Astrocyte of the cerebellum (primary cell): ENCODE results near the gene CNTNAP2.

Source experiments
- DNase-seq: peaks from one replicate; pipeline ENCODE4 v3.0.0-alpha.2; 2011; ENCODE audit warnings: low read depth
- H3K4me3 ChIP-seq: 2 replicates; pipeline ENCODE4 v1.5.1; 2011; ENCODE audit warnings: mild to moderate bottlenecking, low read depth, low read length, moderate library complexity
- in situ Hi-C: cut with HindIII; loops from 2 replicates; pipeline ENCODE4 v1.10.0; 2017; ENCODE audit warnings: low sequenced_read_pairs
- TF ChIP-seq, protein P1 (sequence below): IDR thresholded peaks from 2 replicates; pipeline ENCODE4 v1.5.1; 2012; ENCODE audit warnings: low read length, low read depth, moderate library complexity, mild to moderate bottlenecking; ENCODE audit errors: missing control alignments

CNTNAP2 gene

GRCh38 chr7:148367731-148368475 is 2251.3 kb downstream of the CNTNAP2 start:
- in situ Hi-C loops = no loop called here
- TF ChIP-seq, protein P1, sequence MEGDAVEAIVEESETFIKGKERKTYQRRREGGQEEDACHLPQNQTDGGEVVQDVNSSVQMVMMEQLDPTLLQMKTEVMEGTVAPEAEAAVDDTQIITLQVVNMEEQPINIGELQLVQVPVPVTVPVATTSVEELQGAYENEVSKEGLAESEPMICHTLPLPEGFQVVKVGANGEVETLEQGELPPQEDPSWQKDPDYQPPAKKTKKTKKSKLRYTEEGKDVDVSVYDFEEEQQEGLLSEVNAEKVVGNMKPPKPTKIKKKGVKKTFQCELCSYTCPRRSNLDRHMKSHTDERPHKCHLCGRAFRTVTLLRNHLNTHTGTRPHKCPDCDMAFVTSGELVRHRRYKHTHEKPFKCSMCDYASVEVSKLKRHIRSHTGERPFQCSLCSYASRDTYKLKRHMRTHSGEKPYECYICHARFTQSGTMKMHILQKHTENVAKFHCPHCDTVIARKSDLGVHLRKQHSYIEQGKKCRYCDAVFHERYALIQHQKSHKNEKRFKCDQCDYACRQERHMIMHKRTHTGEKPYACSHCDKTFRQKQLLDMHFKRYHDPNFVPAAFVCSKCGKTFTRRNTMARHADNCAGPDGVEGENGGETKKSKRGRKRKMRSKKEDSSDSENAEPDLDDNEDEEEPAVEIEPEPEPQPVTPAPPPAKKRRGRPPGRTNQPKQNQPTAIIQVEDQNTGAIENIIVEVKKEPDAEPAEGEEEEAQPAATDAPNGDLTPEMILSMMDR = no peak

DNA sequence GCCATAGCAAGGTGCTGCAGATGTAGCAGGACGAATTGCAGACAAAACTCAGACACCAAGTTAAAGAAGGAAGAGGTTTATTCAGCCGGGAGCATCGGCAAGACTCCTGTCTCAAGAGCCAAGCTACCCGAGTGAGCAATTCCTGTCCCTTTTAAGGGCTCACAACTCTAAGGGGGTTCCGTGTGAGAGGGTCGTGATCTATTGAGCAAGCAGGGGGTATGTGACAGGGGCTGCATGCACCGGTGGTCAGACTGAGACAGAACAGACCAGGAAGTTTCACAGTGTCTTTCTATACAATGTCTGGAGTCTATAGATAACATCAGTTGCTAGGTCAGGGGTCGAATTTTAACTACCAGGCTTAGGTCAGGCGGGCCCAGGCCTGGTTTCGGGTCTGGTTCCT is 2252.0 kb downstream of the CNTNAP2 start:
- no peak for DNase-seq
- no peak overlapping the region for H3K4me3 ChIP-seq
- in situ Hi-C loops = no loop called here
- TF ChIP-seq, protein P1 = no peak

More at GRCh38 chr7:148367731-148368475, 2251.3 kb downstream of the CNTNAP2 start:
- DNase-seq = no peak
- no peak overlapping the region for H3K4me3 ChIP-seq

GRCh38 chr7:148371280-148371937 is 2254.8 kb downstream of the CNTNAP2 start:
- in situ Hi-C loops = no loop called here

GRCh38 chr7:148374396-148375259 is 2258.0 kb downstream of the CNTNAP2 start:
- TF ChIP-seq, protein P1 = no peak
- in situ Hi-C loops = no loop called here
- DNase-seq = no peak
- no peak overlapping the region for H3K4me3 ChIP-seq

More at GRCh38 chr7:148371280-148371937, 2254.8 kb downstream of the CNTNAP2 start:
- no peak overlapping the region for H3K4me3 ChIP-seq
- TF ChIP-seq, protein P1 = no peak
- no peak for DNase-seq

- H3K4me3 ChIP-seq = no peak overlapping the region
- in situ Hi-C loops = no loop called here
- TF ChIP-seq, protein P1 = no peak
- no peak for DNase-seq
Observed at GRCh38 chr7:148379677-148380076, 2263.1 kb downstream of the CNTNAP2 start.

DNA sequence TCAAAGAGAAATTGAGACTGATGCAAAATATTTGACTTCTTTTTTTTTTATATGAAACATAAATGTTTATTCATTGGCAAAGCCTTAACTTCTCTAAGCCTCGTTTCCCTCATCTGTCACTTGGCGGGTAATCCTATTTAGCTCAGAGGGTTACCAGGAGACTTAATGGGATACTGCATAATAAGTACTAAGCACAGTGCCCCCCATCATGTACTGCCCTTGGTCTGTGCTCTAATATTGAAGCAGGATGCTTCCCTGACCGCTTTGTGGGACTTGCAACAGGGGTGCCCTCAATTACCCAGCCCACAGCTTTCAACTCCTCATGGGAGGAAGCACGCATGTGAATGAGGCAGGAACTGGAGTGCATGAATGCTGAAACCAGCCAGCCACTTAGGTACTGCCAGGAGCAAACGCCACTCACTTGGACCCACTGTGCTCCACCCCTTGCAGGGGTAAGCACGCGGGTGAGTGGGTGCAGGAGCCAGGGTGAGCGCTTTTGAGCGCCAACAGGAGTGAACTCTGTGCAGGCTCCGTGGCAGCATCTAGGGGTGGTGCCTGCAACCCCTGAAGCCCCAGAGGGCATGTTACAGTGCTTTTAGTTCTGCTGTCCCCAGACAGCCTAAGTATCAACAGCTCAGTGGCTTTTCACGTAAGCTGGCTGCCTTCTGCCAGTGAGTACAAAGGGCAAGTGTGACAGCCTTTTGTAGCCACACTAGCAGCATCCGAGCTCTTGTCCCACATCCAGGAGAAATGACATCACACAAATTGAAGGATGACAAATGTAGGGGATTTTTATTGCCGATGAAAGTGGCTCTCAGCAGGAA is 2264.2 kb downstream of the CNTNAP2 start:
- H3K4me3 ChIP-seq = no peak overlapping the region
- in situ Hi-C loops = no loop called here
- TF ChIP-seq, protein P1 = no peak
- no peak for DNase-seq
